SKM-1 treated with dmso at 0.1 percent for 144 hours (cell line): Measurements from ENCODE around the gene BRPF1.

Experiments
- DNase-seq: peaks from one replicate; lab custom pipeline; 2025; ENCODE audit not compliant: unreplicated experiment; lab: John Stamatoyannopoulos, UW

BRPF1 gene

GRCh38 chr3:9731206-9732079 lies at the start of gene BRPF1:
BRPF1 (plus strand) TSS chr3:9731735; CDS start chr3:9734141, 2,406 bp downstream.
- peak; percentile 96 for DNase-seq

GRCh38 chr3:9682096-9682495 lies 49.4 kb upstream of the BRPF1 start:
- no peak for DNase-seq

GRCh38 chr3:9683426-9683825 lies 48.1 kb upstream of the BRPF1 start:
- no peak for DNase-seq

GRCh38 chr3:9685216-9686049 lies 46.1 kb upstream of the BRPF1 start:
- DNase-seq: no peak

- DNase-seq: no peak
Observed at GRCh38 chr3:9686050-9686550, 45.4 kb upstream of the BRPF1 start.

GRCh38 chr3:9686703-9687102 lies 44.8 kb upstream of the BRPF1 start:
- no peak for DNase-seq

- no peak for DNase-seq
Observed at GRCh38 chr3:9687514-9687913, 44.0 kb upstream of the BRPF1 start.

- DNase-seq: no peak
Observed at GRCh38 chr3:9688961-9689360, 42.6 kb upstream of the BRPF1 start.

GRCh38 chr3:9689757-9690156 lies 41.8 kb upstream of the BRPF1 start:
- DNase-seq: no peak

- peak; percentile 48 for DNase-seq
Observed at GRCh38 chr3:9690451-9691450, 40.8 kb upstream of the BRPF1 start.

- DNase-seq: no peak
Observed at GRCh38 chr3:9691636-9692035, 39.9 kb upstream of the BRPF1 start.

GRCh38 chr3:9692416-9692815 lies 39.1 kb upstream of the BRPF1 start:
- DNase-seq: no peak

- no peak for DNase-seq
Observed at GRCh38 chr3:9695345-9695744, 36.2 kb upstream of the BRPF1 start.

GRCh38 chr3:9695746-9696145 lies 35.8 kb upstream of the BRPF1 start:
- no peak for DNase-seq

GRCh38 chr3:9696480-9697220 lies 34.9 kb upstream of the BRPF1 start:
- no peak for DNase-seq

GRCh38 chr3:9697892-9698291 lies 33.6 kb upstream of the BRPF1 start:
- DNase-seq: no peak

GRCh38 chr3:9698293-9698692 lies 33.2 kb upstream of the BRPF1 start:
- DNase-seq: no peak

- DNase-seq: no peak
Observed at GRCh38 chr3:9700536-9700935, 31.0 kb upstream of the BRPF1 start.

GRCh38 chr3:9701006-9701405 lies 30.5 kb upstream of the BRPF1 start:
- no peak for DNase-seq

- DNase-seq: no peak
Observed at GRCh38 chr3:9701711-9702110, 29.8 kb upstream of the BRPF1 start.
